Measurements from ENCODE around the gene CMTM1.

GRCh38 chr16:66600477-66600876, 34.2 kb downstream of the CMTM1 start:
- TF ChIP-seq CTCF (IDR thresholded peaks at IDR 0.05) (no peak), ZFX (IDR thresholded peaks at IDR 0.05; ENCODE audit: borderline replicate concordance) (no peak)
